OCI-LY3 (cell line): ENCODE measurements around the gene ABCA2.
A peak's percentile ranks its signal among the peaks of the same experiment; 100 is the strongest.

Experiments used
- CTCF ChIP-seq: fragments of 200-600, 300-600 bp; sonication (generic); IDR thresholded peaks from 2 replicates; pipeline ENCODE4 v1.5.1; 2014; ENCODE audit warnings: antibody characterized with exemption, low read length, low read depth
- EZH2phosphoT487 ChIP-seq: fragments of 200-600 bp; shearing (Covaris generic); IDR thresholded peaks from 2 replicates; pipeline ENCODE4 v1.6.1; 2018; ENCODE audit warnings: antibody characterized with exemption, mixed run types, low read depth

- peak; percentile 50 for TF ChIP-seq CTCF
- TF ChIP-seq EZH2phosphoT487, result no peak
Observed at GRCh38 chr9:137049544-137050449, 21.8 kb upstream of the ABCA2 start.
